HG03025 (cell line): Measurements from ENCODE around the gene BTF3.
A peak's percentile ranks its signal among the peaks of the same experiment; 100 is the strongest.

Experiments used
- ATAC-seq: cut with Tn5 transposase; IDR thresholded peaks from one replicate; pipeline ENCODE4 v1.9.1; 2021; ENCODE audit warnings: mild to moderate bottlenecking, moderate library complexity; ENCODE audit not compliant: unreplicated experiment, low FRiP score

The BTF3 gene

GRCh38 chr5:73519531-73520283 is 21.5 kb downstream of the BTF3 start:
- ATAC-seq, result peak; percentile 93

GRCh38 chr5:73522989-73523388 is 24.7 kb downstream of the BTF3 start:
- no peak for ATAC-seq

- ATAC-seq, result no peak
Measured at GRCh38 chr5:73523861-73524260, 25.6 kb downstream of the BTF3 start.

GRCh38 chr5:73525606-73526203 is 27.5 kb downstream of the BTF3 start:
- ATAC-seq, result no peak

GRCh38 chr5:73528248-73528647 is 30.0 kb downstream of the BTF3 start:
- ATAC-seq, result no peak

GRCh38 chr5:73529081-73529480 is 30.8 kb downstream of the BTF3 start:
- ATAC-seq, result no peak

GRCh38 chr5:73531356-73531755 is 33.1 kb downstream of the BTF3 start:
- no peak for ATAC-seq

- ATAC-seq, result no peak
Measured at GRCh38 chr5:73532195-73532594, 34.0 kb downstream of the BTF3 start.

GRCh38 chr5:73534011-73534644 is 35.9 kb downstream of the BTF3 start:
- ATAC-seq, result no peak

- no peak for ATAC-seq
Measured at GRCh38 chr5:73534971-73535370, 36.7 kb downstream of the BTF3 start.

GRCh38 chr5:73539730-73540129 is 41.5 kb downstream of the BTF3 start:
- ATAC-seq, result no peak

- no peak for ATAC-seq
Measured at GRCh38 chr5:73540192-73540591, 42.0 kb downstream of the BTF3 start.

- ATAC-seq, result no peak
Measured at GRCh38 chr5:73542020-73542419, 43.8 kb downstream of the BTF3 start.

- ATAC-seq, result no peak
Measured at GRCh38 chr5:73544429-73545402, 46.5 kb downstream of the BTF3 start.

- no peak for ATAC-seq
Measured at GRCh38 chr5:73545403-73545779, 47.1 kb downstream of the BTF3 start.

- ATAC-seq, result no peak
Measured at GRCh38 chr5:73550016-73550415, 51.8 kb downstream of the BTF3 start.

- no peak for ATAC-seq
Measured at GRCh38 chr5:73552642-73553041, 54.4 kb downstream of the BTF3 start.
